Mesothelial cell of epicardium (in vitro differentiated cells): ENCODE measurements around the gene PAPSS1. TPM values are rescaled to one million over a fixed set of nuclear protein-coding genes. Genes with fewer than 3 reads are reported as not detected.
A peak's percentile ranks its signal among the peaks of the same experiment; 100 is the strongest.

Experiments used
- DNase-seq, 2 experiments: peaks; one replicate each; pipeline ENCODE4 v3.0.0; 2021; ENCODE audit warnings: low spot score in 2 of 2; ENCODE audit not compliant: unreplicated experiment in 2 of 2
- H3K27ac Mint-ChIP-seq: 2 replicates; pipeline ENCODE4 v1.8.0; 2021; ENCODE audit warnings: mixed read lengths
- H3K27me3 Mint-ChIP-seq: 2 replicates; pipeline ENCODE4 v1.8.0; 2021; ENCODE audit warnings: low read depth, mixed read lengths
- H3K36me3 Mint-ChIP-seq: 2 replicates; pipeline ENCODE4 v1.8.0; 2021; ENCODE audit warnings: mixed read lengths
- H3K4me1 Mint-ChIP-seq: 2 replicates; pipeline ENCODE4 v1.8.0; 2021; ENCODE audit warnings: mixed read lengths
- H3K4me3 Mint-ChIP-seq: 2 replicates; pipeline ENCODE4 v1.8.0; 2021; ENCODE audit warnings: mild to moderate bottlenecking, moderate library complexity, mixed read lengths
- H3K9me3 Mint-ChIP-seq: 2 replicates; pipeline ENCODE4 v1.8.0; 2021; ENCODE audit warnings: mixed read lengths
- total RNA-seq: library from RNA; stranded (reverse); gene quantifications from 3 replicates; pipeline ENCODE4 v1.2.1, GENCODE V29; 2021
- TF ChIP-seq, protein P1 (sequence below): fragments of 200-600 bp; sonication (generic); IDR thresholded peaks from one replicate; pipeline ENCODE4 v1.5.0; 2021; ENCODE audit warnings: antibody characterized with exemption; ENCODE audit not compliant: unreplicated experiment

Gene PAPSS1
- total RNA-seq, 1 donor from 2014 or later = 76.1 TPM

- peaks cover 27% of the 10 kb centered on the region for H3K36me3 Mint-ChIP-seq
- TF ChIP-seq, protein P1, sequence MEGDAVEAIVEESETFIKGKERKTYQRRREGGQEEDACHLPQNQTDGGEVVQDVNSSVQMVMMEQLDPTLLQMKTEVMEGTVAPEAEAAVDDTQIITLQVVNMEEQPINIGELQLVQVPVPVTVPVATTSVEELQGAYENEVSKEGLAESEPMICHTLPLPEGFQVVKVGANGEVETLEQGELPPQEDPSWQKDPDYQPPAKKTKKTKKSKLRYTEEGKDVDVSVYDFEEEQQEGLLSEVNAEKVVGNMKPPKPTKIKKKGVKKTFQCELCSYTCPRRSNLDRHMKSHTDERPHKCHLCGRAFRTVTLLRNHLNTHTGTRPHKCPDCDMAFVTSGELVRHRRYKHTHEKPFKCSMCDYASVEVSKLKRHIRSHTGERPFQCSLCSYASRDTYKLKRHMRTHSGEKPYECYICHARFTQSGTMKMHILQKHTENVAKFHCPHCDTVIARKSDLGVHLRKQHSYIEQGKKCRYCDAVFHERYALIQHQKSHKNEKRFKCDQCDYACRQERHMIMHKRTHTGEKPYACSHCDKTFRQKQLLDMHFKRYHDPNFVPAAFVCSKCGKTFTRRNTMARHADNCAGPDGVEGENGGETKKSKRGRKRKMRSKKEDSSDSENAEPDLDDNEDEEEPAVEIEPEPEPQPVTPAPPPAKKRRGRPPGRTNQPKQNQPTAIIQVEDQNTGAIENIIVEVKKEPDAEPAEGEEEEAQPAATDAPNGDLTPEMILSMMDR = no peak
Observed at GRCh38 chr4:107645604-107646003, 74.4 kb downstream of the PAPSS1 start.

DNA sequence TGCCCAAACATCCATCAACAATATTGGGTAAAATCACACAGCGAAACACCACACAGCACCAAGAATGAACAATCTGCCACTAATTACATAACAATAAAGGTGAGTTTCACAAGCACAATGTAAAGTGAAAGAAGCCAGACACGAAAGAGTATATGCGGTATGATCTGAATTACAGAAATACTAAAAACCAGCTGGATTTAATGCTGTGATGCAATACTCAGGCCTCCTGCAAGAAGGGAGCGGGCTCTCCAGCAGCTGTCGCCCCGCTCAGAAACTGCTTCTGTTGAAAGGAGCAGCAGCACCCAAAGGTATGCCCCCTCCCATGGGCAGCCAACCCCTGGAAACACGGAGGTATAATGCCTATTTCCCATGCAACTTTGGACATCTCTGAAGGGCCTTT, 77.0 kb downstream of the PAPSS1 start:
- DNase-seq = no peak
- Mint-ChIP-seq H3K27me3 (no peaks in the 10 kb centered on the region), H3K4me3 (no peak overlapping the region), H3K4me1 (peaks cover 4% of the 10 kb centered on the region), H3K27ac (no peak overlapping the region), H3K36me3 (peaks cover 27% of the 10 kb centered on the region), H3K9me3 (no peaks in the 10 kb centered on the region)
- TF ChIP-seq, protein P1 = no peak

More at GRCh38 chr4:107645604-107646003, 74.4 kb downstream of the PAPSS1 start:
- H3K4me1 Mint-ChIP-seq = peaks cover 5% of the 10 kb centered on the region
- no peak overlapping the region for H3K27ac Mint-ChIP-seq
- H3K27me3 Mint-ChIP-seq = no peaks in the 10 kb centered on the region
- H3K4me3 Mint-ChIP-seq = no peak overlapping the region
- DNase-seq = no peak
- H3K9me3 Mint-ChIP-seq = no peaks in the 10 kb centered on the region

DNA sequence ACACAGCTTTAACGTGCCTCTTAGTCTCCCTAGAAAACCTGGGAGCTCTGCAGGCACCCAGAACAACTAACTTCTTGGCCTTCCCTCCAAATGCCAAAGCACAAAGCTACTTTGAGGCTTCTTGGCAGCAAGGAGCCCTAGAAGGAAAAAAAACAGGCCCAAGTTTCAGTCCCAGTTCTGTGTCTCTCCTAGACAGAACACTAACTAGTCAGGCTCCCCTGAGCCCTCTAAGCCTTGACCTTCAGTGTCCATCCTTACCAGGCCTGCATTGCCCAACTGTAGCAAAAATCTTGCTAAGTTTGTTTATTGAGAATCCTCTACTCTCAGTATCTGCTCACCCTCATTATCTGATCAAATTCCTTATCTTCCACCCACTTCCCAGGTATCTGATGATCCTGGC, 79.2 kb downstream of the PAPSS1 start:
- peak overlapping the region; percentile 47 for H3K27ac Mint-ChIP-seq

DNA sequence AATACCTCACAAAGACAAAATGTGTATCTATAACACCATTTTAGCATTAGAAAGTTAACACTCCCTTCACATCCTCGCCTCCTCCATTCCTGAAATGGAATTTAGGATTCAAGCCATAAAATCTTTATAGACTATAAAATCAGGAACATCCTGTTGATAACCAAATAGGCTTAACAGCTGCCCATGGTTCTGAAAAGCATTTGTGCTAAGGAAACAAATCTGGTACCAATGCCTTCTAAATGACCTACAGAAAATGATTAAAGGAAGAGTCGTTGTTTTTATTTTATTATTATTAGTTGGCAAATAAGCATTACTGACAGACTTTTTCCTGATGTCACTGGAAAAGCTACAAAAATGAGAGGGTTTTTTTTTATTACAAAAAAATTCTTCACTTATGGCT, 79.8 kb downstream of the PAPSS1 start:
- Mint-ChIP-seq H3K27me3 (no peaks in the 10 kb centered on the region), H3K4me3 (no peak overlapping the region), H3K9me3 (no peaks in the 10 kb centered on the region), H3K27ac (no peak overlapping the region), H3K36me3 (peaks cover 18% of the 10 kb centered on the region), H3K4me1 (peaks cover 4% of the 10 kb centered on the region)
- TF ChIP-seq, protein P1 = no peak
- no peak for DNase-seq

More for the DNA sequence above, 79.2 kb downstream of the PAPSS1 start:
- Mint-ChIP-seq H3K9me3 (no peaks in the 10 kb centered on the region), H3K36me3 (peaks cover 18% of the 10 kb centered on the region), H3K4me1 (peaks cover 4% of the 10 kb centered on the region), H3K27me3 (no peaks in the 10 kb centered on the region), H3K4me3 (no peak overlapping the region)
- DNase-seq = no peak
- TF ChIP-seq, protein P1 = no peak

DNA sequence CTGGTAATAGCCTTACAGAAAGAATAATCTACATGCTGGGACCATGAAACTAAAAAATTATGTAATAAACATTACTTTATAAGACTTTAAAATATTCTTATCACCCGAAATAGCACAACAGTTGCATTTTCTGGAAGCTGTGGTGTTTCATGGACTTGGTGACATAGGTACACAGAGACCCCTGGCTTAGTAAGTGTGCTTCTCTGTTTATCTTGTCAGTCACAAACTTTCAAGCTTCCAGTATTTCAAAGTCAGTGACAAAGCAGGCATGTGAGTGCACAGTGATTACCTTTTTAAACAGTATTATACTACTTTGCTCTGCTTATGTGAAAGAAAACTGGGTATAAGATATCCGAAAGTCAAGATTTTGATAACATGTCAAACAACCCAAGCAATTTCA, 84.3 kb downstream of the PAPSS1 start:
- Mint-ChIP-seq H3K27me3 (no peaks in the 10 kb centered on the region), H3K36me3 (peaks cover 10% of the 10 kb centered on the region), H3K4me1 (peaks cover 4% of the 10 kb centered on the region), H3K4me3 (no peak overlapping the region), H3K27ac (no peak overlapping the region), H3K9me3 (no peaks in the 10 kb centered on the region)
- DNase-seq = no peak
- TF ChIP-seq, protein P1 = no peak

DNA sequence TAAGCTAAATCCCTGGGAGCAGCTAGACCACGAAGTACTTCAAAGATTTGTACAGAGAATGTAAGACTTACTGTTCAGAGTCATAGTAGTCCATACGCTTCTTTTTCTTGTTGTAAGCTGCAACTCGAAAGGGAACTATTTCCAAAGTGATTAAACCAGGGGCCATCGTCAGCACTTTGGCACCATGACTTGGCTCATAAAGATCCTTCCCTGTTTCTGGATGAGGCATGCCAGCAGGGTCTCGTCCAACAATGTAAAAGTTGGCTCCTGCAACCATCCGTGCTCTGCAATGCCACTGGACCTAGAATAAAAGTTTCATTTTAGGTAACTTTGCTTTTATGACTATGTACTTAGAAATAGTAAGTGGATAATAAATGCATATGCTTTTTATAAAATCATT, 88.5 kb downstream of the PAPSS1 start:
- H3K27ac Mint-ChIP-seq = peak overlapping the region; percentile 25
- peaks cover 2% of the 10 kb centered on the region for H3K4me1 Mint-ChIP-seq
- H3K9me3 Mint-ChIP-seq = peaks cover 2% of the 10 kb centered on the region
- no peak overlapping the region for H3K4me3 Mint-ChIP-seq
- no peak for DNase-seq
- H3K36me3 Mint-ChIP-seq = peaks cover 25% of the 10 kb centered on the region
- TF ChIP-seq, protein P1 = no peak
- H3K27me3 Mint-ChIP-seq = no peaks in the 10 kb centered on the region
